ENCODE data around the gene ACTL7A. TPM values are rescaled to one million over a fixed set of nuclear protein-coding genes. Genes with fewer than 3 reads are reported as not detected.

The ACTL7A gene
- total RNA-seq, 2 donors from 2014 or later = not detected

DNA sequence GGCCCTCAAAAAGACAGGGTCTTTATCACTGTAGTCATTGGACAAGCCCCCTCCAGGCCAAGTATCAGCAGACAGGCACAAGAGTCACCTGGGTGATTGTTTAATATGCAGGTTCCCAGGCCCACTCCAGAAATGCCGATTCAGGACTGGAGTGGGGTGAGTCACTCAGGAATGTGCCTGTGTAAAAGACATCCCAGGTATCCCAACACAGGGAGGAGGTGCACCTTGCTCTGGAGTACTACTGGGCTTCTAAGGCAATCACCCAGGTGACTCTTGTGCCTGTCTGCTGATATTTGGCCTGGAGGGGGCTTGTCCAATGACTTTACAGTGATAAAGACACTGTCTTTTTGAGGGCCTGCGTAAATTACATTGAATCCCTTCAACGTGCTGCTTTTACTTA is 46.9 kb upstream of the ACTL7A start:
- Histone ChIP-seq H3K27ac (ENCODE audit: low read depth, low read length) (no peak overlapping the region), H3K9me3 (ENCODE audit: control insufficient read depth, low read length) (no peaks in the 10 kb centered on the region), H3K36me3 (ENCODE audit: control insufficient read depth, insufficient read depth, low read length) (no peaks in the 10 kb centered on the region), H3K4me1 (ENCODE audit: control insufficient read depth, insufficient read depth, low read length) (no peaks in the 10 kb centered on the region), H3K27me3 (ENCODE audit: control insufficient read depth, insufficient read depth, low read length, poor library complexity, severe bottlenecking) (no peaks in the 10 kb centered on the region), H3K9ac (ENCODE audit: extremely low read depth, low read length, poor library complexity, severe bottlenecking) (no peak overlapping the region), H3K4me3 (ENCODE audit: low read length) (no peak overlapping the region)
- Mint-ChIP-seq H3K9me3 (no peaks in the 10 kb centered on the region), H3K27me3 (ENCODE audit: insufficient read depth) (no peaks in the 10 kb centered on the region), H3K36me3 (ENCODE audit: low read depth) (no peaks in the 10 kb centered on the region), H3K27ac (no peak overlapping the region), H3K4me1 (peaks cover 1% of the 10 kb centered on the region), H3K4me3 (no peak overlapping the region)
- TF ChIP-seq, protein P1, sequence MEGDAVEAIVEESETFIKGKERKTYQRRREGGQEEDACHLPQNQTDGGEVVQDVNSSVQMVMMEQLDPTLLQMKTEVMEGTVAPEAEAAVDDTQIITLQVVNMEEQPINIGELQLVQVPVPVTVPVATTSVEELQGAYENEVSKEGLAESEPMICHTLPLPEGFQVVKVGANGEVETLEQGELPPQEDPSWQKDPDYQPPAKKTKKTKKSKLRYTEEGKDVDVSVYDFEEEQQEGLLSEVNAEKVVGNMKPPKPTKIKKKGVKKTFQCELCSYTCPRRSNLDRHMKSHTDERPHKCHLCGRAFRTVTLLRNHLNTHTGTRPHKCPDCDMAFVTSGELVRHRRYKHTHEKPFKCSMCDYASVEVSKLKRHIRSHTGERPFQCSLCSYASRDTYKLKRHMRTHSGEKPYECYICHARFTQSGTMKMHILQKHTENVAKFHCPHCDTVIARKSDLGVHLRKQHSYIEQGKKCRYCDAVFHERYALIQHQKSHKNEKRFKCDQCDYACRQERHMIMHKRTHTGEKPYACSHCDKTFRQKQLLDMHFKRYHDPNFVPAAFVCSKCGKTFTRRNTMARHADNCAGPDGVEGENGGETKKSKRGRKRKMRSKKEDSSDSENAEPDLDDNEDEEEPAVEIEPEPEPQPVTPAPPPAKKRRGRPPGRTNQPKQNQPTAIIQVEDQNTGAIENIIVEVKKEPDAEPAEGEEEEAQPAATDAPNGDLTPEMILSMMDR (conservative IDR thresholded peaks at IDR 0.05) = no peak
- peak; percentile 45 for DNase-seq
- WGBS, 2 experiments (ENCODE audit: insufficient coverage in 1 of 2, insufficient read length in 1 of 2) = 88% methylated on average over 3 of the region's 3 CpGs; no CpG with 5 or more reads in 1 of the 2 experiments

DNA sequence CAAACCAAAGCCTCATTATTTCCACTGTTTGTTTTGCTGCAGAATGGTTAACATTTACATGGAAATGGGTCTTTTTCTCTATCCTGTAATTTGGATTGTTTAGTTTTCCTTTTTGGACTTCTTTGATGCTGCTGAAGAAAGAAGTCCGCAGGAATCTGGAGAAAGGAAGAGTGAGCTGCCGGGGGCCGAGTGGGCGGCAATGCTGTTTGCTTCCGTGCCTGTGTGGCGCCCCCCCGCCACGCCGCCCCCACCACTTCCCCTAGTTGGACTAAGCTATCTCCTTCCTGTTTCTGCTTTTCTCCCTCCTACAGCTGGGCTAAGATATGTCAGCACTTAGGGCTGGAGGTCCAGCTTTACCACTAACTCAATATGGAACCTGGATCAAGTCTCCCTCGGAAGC is 46.0 kb upstream of the ACTL7A start:
- no peaks in the 10 kb centered on the region for H3K36me3 ChIP-seq (ENCODE audit: control insufficient read depth, insufficient read depth, low read length)
- 73% methylated on average over 10 of the region's 10 CpGs; no CpG with 5 or more reads in 1 of the 2 experiments for WGBS, 2 experiments (ENCODE audit: insufficient coverage in 1 of 2, insufficient read length in 1 of 2)
- H3K9ac ChIP-seq (ENCODE audit: extremely low read depth, low read length, poor library complexity, severe bottlenecking) = no peak overlapping the region
- H3K27me3 ChIP-seq (ENCODE audit: control insufficient read depth, insufficient read depth, low read length, poor library complexity, severe bottlenecking) = no peaks in the 10 kb centered on the region
- DNase-seq = no peak
- H3K4me1 Mint-ChIP-seq = no peaks in the 10 kb centered on the region
- H3K4me3 ChIP-seq (ENCODE audit: low read length) = no peak overlapping the region
- H3K27ac ChIP-seq (ENCODE audit: low read depth, low read length) = no peak overlapping the region
- no peaks in the 10 kb centered on the region for H3K36me3 Mint-ChIP-seq (ENCODE audit: low read depth)
- no peak overlapping the region for H3K4me3 Mint-ChIP-seq
- H3K9me3 ChIP-seq (ENCODE audit: control insufficient read depth, low read length) = no peaks in the 10 kb centered on the region
- TF ChIP-seq, protein P1 (conservative IDR thresholded peaks at IDR 0.05) = no peak
- no peaks in the 10 kb centered on the region for H3K27me3 Mint-ChIP-seq (ENCODE audit: insufficient read depth)
- H3K4me1 ChIP-seq (ENCODE audit: control insufficient read depth, insufficient read depth, low read length) = no peaks in the 10 kb centered on the region
- no peak overlapping the region for H3K27ac Mint-ChIP-seq
- no peaks in the 10 kb centered on the region for H3K9me3 Mint-ChIP-seq

DNA sequence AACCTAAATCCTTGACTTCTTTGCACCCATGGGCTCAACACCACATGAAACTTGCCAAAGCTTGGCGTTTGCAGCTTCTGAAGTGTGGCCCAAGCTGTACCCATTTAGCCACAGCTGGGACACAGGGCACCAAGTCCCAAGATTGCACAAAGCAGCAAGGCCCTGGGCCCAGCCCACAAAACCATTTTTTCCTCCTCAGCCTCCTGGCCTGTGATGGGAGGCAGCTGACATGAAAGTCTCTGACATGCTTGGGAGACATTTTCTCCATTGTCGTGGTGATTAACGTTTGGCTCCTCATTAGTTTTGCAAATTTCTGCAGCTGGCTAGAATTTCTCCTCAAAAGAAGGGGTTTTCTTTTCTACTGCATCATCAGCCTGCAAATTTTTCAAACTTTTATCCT is 38.2 kb upstream of the ACTL7A start:
- Histone ChIP-seq H3K36me3 (ENCODE audit: control insufficient read depth, insufficient read depth, low read length) (no peaks in the 10 kb centered on the region), H3K27ac (ENCODE audit: low read depth, low read length) (no peak overlapping the region), H3K27me3 (ENCODE audit: control insufficient read depth, insufficient read depth, low read length, poor library complexity, severe bottlenecking) (no peaks in the 10 kb centered on the region), H3K4me3 (ENCODE audit: low read length) (no peak overlapping the region), H3K9ac (ENCODE audit: extremely low read depth, low read length, poor library complexity, severe bottlenecking) (no peak overlapping the region), H3K4me1 (ENCODE audit: control insufficient read depth, insufficient read depth, low read length) (no peaks in the 10 kb centered on the region), H3K9me3 (ENCODE audit: control insufficient read depth, low read length) (peaks cover 17% of the 10 kb centered on the region)
- WGBS, 2 experiments (ENCODE audit: insufficient coverage in 1 of 2, insufficient read length in 1 of 2) = 83 to 87% methylated on average over 3 of the region's 3 CpGs
- Mint-ChIP-seq H3K27ac (no peak overlapping the region), H3K36me3 (ENCODE audit: low read depth) (peaks cover 4% of the 10 kb centered on the region), H3K4me1 (no peaks in the 10 kb centered on the region), H3K27me3 (ENCODE audit: insufficient read depth) (no peaks in the 10 kb centered on the region), H3K9me3 (peaks cover 32% of the 10 kb centered on the region), H3K4me3 (no peak overlapping the region)
- TF ChIP-seq, protein P1 (conservative IDR thresholded peaks at IDR 0.05) = no peak
- no peak for DNase-seq
